HFFc6 (cell line): Measurements from ENCODE around the gene BMP6. TPM values are rescaled to one million over a fixed set of nuclear protein-coding genes. Genes with fewer than 3 reads are reported as not detected.

Experiments
- DNase-seq: peaks from one replicate; pipeline ENCODE4 v3.0.0-alpha.2; 2018
- H3K27ac Mint-ChIP-seq: 2 replicates; pipeline ENCODE4 v1.8.0; 2020; ENCODE audit warnings: mild to moderate bottlenecking, mixed read lengths
- H3K27me3 Mint-ChIP-seq: 2 replicates; pipeline ENCODE4 v1.8.0; 2021; ENCODE audit warnings: mild to moderate bottlenecking, moderate library complexity, mixed read lengths; ENCODE audit not compliant: insufficient read depth
- H3K36me3 Mint-ChIP-seq: 2 replicates; pipeline ENCODE4 v1.8.0; 2021; ENCODE audit warnings: low read depth, mixed read lengths
- H3K4me1 Mint-ChIP-seq: 2 replicates; pipeline ENCODE4 v1.8.0; 2020; ENCODE audit warnings: low read depth, mixed read lengths
- H3K4me3 Mint-ChIP-seq: 2 replicates; pipeline ENCODE4 v1.8.0; 2020; ENCODE audit warnings: mild to moderate bottlenecking, moderate library complexity, mixed read lengths
- H3K9me3 Mint-ChIP-seq: 2 replicates; pipeline ENCODE4 v1.8.0; 2020; ENCODE audit warnings: mild to moderate bottlenecking, mixed read lengths
- CTCF ChIP-seq: fragments of 200-600 bp; sonication (generic); IDR thresholded peaks from 2 replicates; pipeline ENCODE4 v1.5.0; 2021; ENCODE audit warnings: antibody characterized with exemption, mild to moderate bottlenecking
- total RNA-seq, 6 experiments: library from RNA; stranded (reverse); fragmentation: NEBNext Ultra II Directional; extraction: Animal tissue kit (Norgen Biotek cat#: 25700); gene quantifications; 2 replicates in 1 of 6; 3 replicates in 5 of 6; pipeline ENCODE4 v1.2.3, GENCODE V29; 2021

Gene BMP6
- total RNA-seq, 6 experiments from 2014 or later = 0.05 to 0.43 (median 0.11) TPM; not detected in 1

- H3K4me3 Mint-ChIP-seq = no peak overlapping the region
Measured at GRCh38 chr6:7803214-7803613, 77.3 kb downstream of the BMP6 start.

GRCh38 chr6:7805078-7805849 is 79.4 kb downstream of the BMP6 start:
- H3K9me3 Mint-ChIP-seq = no peaks in the 10 kb centered on the region
- H3K4me3 Mint-ChIP-seq = no peak overlapping the region
- no peak overlapping the region for H3K27ac Mint-ChIP-seq
- H3K4me1 Mint-ChIP-seq = no peaks in the 10 kb centered on the region
- DNase-seq = no peak
- H3K27me3 Mint-ChIP-seq = peaks cover 21% of the 10 kb centered on the region
- H3K36me3 Mint-ChIP-seq = no peaks in the 10 kb centered on the region
- no peak for TF ChIP-seq CTCF

More at GRCh38 chr6:7803214-7803613, 77.3 kb downstream of the BMP6 start:
- H3K27ac Mint-ChIP-seq = no peak overlapping the region
- H3K4me1 Mint-ChIP-seq = no peaks in the 10 kb centered on the region
- no peak for TF ChIP-seq CTCF
- peaks cover 20% of the 10 kb centered on the region for H3K27me3 Mint-ChIP-seq
- H3K36me3 Mint-ChIP-seq = no peaks in the 10 kb centered on the region
- no peak for DNase-seq
- no peaks in the 10 kb centered on the region for H3K9me3 Mint-ChIP-seq

- Mint-ChIP-seq H3K4me1 (no peaks in the 10 kb centered on the region), H3K36me3 (no peaks in the 10 kb centered on the region), H3K27ac (no peak overlapping the region), H3K4me3 (no peak overlapping the region), H3K27me3 (peaks cover 21% of the 10 kb centered on the region), H3K9me3 (no peaks in the 10 kb centered on the region)
- DNase-seq = no peak
- no peak for TF ChIP-seq CTCF
Measured at GRCh38 chr6:7805850-7806214, 79.9 kb downstream of the BMP6 start.

- Mint-ChIP-seq H3K4me3 (no peak overlapping the region), H3K27me3 (peaks cover 21% of the 10 kb centered on the region), H3K9me3 (no peaks in the 10 kb centered on the region), H3K4me1 (no peaks in the 10 kb centered on the region), H3K36me3 (no peaks in the 10 kb centered on the region), H3K27ac (no peak overlapping the region)
- no peak for TF ChIP-seq CTCF
- DNase-seq = no peak
Measured at GRCh38 chr6:7806711-7807110, 80.8 kb downstream of the BMP6 start.

- H3K36me3 Mint-ChIP-seq = no peaks in the 10 kb centered on the region
- no peak overlapping the region for H3K27ac Mint-ChIP-seq
- no peak overlapping the region for H3K4me3 Mint-ChIP-seq
- no peak for DNase-seq
- no peaks in the 10 kb centered on the region for H3K9me3 Mint-ChIP-seq
- no peaks in the 10 kb centered on the region for H3K4me1 Mint-ChIP-seq
- TF ChIP-seq CTCF = no peak
- H3K27me3 Mint-ChIP-seq = peaks cover 16% of the 10 kb centered on the region
Measured at GRCh38 chr6:7809346-7809745, 83.4 kb downstream of the BMP6 start.
